Central memory CD4-positive, alpha-beta T cell (primary cell): ENCODE results near the gene SLC43A2.
A peak's percentile ranks its signal among the peaks of the same experiment; 100 is the strongest.
"Not testable (repeated sequence)": the region's sequence is repeated elsewhere in the genome, so short reads cannot be mapped to it uniquely, and the experiment has no call there.

Experiments
- DNase-seq: peaks from one replicate; pipeline ENCODE4 v3.0.0; 2022

The SLC43A2 gene

DNA sequence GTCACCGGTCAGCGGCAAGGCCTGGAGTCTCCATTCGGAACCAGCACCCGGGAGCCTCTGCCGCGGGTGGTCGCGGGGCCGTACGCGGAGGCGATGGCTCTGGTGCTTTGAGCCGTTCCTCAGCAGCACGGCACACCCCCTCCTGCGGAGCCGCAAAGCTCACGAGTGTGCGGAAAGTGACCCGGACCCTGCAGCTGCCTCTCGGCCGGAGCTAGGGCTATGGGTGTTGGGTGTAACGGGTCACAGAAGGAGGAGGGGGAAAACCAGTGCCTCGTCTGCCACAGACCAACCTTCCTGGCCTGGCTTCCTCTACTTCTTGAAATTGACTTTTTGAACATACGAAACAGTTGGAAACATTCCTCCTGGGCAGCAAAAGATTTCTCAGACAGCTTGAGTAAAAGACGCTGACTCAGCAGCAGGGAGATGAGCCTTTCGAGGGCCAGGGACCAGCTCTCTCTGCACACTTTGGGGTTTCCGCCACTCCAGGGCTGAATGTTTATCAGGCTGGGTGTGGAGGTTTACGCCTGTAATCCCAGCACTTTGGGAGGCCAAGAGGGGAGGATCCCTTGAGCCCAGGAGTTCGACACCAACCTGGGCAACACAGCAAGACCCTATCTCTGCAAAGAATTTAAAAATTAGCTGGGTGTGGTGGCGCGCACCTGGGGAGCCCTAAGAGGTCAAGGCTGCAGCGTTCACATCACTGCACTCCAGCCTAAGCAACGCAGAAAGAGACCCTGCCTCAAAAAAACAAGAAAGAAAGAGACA lies 39.6 kb downstream of the SLC43A2 start:
- no peak for DNase-seq

DNA sequence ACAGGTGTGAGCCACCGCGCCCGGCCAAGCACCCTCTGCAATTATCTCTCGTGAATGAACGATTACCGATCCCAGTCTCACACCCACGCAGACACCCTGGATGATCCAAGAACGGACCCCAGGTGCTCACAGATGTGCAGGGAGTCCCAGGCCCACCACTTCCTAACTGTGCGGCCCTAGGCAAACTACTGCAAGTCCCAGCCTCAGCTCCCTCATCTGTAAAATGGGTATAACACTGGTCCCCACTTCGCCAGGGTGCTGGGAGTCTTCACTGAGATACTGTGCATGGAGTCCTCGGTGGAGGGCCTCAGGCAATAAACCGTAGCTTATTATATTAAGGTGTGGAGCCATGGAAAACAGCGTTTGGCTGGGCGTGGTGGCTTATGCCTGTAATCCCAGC lies 44.5 kb downstream of the SLC43A2 start:
- DNase-seq, result no peak

DNA sequence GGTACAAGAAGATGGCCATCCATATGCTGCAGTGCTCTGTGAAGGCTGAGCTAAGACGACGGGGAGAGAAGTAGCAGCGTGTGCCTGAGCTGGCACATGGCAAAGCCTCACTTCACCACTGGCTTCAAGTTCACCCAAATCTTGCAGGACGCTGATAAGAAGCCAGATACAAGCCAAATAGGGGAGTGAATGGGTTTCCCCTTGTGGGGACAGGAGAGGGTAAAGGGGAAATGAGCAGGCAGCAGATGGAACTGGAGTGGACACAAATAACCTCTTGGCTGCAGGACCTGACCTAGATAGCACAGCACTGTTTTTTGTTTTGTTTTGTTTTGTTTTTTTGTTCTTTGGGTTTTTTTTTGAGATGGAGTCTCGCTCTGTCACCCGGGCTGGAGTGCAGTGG lies 45.1 kb downstream of the SLC43A2 start:
- DNase-seq, result no peak

DNA sequence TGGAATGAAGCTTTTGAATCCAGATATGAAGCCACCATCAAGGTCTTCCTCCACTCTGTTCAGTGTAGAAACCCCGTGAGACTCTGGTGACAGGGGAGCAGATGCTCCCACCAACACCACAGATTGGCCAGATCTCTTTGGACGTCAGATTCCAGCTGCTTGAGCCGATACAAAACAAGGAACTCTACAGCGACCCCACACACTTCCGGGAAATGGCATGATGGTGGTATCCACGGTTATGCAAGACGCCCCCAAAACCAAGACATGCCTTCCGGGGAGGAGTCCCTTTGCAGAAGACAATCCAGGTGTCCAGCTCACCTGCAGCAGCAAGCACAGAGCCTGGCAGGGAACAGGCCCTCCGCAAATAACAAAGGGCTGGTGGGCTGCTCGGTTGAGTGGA lies 46.3 kb downstream of the SLC43A2 start:
- no peak for DNase-seq

DNA sequence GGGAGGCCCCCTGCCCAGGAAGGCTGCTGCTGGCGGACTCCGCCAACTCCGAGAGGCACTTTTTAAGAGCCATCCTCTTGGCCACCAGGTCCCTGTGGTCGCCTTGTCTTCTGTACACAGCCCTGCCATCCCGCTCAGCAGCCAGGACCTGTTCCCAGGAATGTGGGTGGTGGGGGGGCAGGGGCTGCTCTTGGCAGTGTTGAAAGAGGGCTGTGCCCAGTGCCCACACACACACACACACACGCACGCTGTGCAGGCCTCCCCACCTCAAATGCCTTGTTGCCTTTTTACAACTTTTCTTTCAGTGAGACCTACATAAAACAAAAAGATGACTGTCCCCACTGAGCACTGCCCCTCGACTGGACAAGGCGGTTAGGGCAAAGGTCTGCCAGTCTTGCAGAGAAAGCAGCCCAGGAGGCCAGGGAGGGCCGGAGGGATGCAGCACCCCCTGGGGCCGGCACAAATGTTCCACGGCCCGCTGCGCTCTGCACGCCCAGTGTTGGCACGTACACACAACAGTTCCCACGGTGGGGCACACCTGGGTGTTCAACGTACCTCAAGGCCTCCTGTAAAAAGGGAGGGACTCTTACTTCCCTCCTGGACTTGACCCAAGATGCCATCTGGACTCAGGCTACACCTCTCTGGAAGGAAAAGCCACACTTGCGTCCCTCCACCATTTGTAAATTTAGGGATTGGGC lies 47.5 kb downstream of the SLC43A2 start:
- no peak for DNase-seq

DNA sequence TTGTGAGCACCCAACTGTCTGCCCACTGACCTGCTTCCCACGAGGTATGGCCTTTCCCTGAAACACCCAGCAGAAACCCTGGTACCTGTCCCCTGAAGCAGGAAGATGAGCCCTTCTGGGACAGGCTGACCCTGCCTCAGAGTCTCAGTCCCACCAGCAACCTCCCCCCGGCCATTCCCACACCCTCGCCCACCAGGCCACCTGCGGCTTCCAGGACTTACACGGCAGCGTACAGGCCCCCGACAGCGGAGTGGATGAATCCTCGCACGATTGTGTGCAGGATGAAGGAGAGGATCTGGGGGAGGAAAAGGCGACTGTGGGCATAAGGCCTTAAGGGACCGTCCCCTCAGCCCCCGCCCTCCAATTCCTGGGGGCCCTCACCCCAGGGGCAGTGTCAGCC lies 50.6 kb downstream of the SLC43A2 start:
- no peak for DNase-seq

DNA sequence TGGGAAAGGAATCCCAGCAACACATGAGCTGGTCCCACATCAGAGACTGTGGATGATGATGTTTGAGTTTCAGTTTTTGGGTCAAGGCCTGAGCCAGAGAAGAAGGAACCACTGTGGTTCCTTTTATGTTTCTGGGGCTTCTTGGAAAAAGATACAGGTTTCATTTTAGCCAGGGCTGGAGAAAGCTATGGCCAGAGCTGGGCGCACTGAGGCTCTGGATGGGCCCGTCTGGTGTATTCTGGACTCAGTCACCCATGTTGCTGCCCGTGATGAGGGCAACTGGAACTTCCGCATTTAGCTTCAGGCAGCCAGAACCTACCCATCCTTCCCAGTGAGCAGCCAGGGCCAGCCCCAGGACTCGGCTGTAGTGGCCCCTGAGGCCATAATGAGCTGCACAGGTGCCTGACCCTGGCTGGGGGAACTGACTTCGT lies 51.0 kb downstream of the SLC43A2 start:
- DNase-seq, result no peak

DNA sequence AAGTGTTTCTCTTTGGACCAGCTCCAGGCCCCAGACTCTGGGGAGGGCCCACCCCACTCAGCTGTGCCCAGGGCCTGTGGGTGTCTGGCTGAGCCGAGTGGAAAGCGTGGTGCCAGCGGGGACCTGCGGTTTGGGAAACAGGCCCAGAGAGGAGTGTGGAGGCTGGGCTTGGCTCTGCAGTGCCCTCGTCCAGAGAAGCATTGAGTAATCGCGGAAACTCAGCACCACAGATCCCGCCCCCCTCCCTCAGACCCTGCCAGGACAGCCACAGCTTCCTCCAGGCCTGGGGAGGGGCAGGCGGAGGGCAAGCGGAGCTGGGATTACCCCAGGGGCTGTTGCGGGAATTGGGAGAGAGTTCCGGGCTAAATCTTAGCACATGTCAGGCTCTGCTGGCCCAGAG lies 51.5 kb downstream of the SLC43A2 start:
- no peak for DNase-seq

DNA sequence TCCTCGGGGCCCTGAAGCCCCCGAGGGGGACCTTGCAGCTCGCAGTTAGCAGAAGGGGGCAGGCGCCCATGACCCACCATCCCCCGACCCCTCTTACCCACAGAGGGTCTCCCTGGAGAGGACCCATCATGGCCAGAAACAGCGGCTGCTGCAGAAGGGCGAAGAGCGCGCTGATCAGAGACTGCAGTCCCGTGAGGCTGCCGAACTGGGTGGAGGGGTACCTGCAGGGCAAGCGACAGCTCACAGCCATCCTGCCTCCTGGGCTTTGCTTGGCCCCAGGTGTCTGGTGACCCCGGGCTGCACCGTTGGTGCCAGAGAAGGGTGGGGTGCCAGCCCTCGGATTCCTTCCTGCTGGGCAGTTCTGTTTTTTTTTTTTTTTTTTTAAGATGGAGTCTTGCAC lies 52.1 kb downstream of the SLC43A2 start:
- no peak for DNase-seq

DNA sequence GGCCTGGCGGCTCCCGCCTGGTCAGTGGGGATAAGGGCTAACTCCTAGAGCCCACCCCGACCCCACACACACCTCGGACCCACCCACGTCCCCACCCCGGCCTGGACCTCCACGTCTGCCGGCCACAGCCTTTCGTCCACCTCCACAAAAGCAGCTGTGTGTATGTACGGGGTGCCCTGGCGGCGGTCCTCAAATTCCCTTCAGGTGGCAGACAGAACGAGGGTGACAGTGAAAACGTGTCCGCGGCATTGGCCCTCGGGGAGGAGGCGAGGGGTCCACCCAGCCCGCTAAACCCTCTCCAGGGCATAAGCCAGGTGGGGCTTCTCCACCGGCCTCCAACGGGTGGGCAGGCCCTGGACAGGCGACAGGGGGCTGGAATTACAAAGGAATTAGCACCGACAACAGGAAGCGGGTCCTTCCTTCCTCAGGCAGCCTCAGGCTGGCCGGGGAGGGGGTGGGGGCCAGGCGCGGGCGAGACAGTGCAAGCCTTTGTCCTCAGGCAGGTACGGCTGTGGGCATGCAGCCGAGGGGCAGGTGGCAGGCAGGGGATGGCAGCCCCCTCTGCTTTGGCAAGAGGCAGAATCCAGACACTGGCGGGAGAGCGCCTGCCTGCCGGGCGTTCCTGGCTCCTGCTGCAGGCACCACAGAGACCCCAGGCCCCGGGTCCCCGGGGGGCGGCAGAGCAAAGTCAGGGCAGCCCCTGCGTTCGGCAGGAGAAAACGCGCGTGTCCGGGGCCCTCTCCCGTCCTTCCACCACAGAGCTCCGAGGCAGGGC lies 53.8 kb downstream of the SLC43A2 start:
- no peak for DNase-seq

DNA sequence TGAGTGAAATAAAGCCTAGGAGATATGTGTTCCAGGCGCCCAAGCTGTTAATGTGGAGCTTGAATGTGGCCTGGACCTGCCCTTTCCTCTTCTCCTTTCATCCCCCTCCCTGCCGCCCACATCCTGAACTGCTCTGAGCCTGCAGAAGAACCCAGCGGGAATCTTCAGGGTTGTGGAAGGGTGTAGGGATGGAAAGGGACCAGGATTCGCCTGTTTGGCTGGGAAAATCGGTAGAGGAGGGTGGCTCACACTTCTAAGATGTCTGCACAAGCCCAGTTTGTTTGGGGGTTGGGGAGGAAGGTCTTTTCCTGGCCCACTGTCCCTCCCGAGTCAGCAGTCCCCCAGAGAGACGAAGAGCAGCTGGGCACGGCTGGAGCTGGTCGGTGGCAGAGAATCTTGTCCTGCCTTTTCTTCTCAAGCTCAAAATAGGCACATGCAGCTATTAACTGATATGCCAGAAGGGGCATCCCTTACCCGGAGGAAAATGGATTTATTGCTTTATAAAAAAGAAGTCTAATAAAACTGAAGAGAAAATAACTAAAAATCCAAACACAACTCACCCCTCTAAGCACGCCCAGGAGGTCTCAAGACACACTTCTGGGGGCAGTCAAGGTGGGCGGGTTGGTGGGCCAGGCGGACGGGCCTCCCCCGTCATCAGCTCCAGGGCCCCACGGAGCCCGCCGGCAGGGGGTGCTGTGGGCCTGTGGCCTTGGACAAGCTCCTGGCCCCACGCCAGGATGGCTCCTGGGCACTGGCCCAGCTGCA lies 54.5 kb downstream of the SLC43A2 start:
- peak; percentile 26 for DNase-seq

DNA sequence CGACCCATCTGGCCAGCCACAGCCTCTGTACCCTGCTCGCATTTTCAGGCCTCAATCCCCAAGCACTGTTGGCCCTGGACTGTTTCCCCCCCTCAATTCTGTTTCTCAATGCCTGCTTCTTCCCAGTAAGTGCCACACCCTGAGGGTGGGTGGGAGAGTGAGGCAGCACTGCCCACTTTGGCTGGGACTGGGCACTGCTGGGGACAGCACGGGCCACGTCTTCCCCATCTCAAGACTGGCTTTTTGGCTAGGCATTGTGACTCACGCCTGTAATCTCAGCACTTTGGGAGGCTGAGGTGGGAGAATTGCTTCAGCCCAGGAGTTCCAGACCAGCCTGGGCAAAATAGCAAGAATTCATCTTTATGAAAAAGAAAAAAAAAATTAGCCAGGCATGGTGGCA lies 56.0 kb downstream of the SLC43A2 start:
- DNase-seq, result not testable (repeated sequence)

DNA sequence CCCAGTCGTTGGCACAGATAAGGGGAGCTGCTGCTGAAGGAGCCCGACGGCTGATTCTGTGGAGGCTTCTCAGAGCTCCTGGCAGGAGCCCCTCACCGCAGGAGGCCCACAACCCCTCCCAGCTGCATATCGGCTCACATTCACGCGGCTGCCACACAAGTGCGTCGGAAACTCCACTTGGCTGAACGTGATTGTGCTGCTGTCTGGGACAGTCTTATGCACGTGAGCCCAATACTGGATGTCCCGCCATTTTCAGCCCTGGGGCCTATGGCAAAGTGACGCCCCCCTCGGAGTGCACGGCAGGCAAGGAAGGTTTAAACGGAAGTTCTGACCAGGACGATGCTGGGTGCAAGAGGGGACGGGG lies 57.3 kb downstream of the SLC43A2 start:
- no peak for DNase-seq

DNA sequence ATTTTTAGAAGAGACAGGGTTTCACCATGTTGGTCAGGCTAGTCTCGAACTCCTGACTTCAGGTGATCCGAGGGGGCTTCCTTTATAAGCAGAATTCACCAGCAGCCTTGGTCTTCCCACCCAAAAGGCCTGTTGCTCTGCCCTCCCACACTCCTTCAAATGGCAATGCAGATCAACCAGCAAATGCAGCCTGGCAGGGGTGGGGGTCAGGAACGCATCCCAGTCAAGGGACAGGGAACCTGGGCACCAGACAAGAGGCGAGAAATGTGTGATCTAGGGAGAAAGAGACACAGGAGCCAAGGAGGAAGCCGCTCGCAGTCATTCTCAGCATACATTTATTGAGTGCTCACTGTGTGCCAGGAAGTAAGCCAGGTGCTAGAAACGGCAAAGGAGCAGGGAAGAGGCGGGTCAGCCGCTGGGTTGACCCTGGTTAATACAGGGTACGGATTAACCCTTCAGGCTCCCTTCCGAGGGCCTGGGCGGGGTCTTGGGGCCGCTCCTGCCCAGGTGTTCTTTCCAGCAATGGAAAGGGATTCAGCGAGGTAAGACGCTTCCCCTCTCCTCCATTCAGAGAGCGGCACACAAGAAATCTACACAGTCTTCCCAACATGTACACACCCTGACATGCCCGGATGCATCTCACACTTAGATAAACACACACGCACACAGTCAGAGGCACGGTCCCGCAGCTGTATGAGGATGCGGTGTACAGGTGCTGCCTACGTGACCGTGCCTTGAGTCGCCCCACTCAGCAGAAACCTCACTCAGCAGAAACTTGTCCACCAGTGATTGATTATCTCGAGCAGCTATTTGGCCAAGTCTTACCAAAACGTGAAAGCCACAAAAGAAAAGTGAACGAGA lies 59.5 kb downstream of the SLC43A2 start:
- DNase-seq, result no peak

DNA sequence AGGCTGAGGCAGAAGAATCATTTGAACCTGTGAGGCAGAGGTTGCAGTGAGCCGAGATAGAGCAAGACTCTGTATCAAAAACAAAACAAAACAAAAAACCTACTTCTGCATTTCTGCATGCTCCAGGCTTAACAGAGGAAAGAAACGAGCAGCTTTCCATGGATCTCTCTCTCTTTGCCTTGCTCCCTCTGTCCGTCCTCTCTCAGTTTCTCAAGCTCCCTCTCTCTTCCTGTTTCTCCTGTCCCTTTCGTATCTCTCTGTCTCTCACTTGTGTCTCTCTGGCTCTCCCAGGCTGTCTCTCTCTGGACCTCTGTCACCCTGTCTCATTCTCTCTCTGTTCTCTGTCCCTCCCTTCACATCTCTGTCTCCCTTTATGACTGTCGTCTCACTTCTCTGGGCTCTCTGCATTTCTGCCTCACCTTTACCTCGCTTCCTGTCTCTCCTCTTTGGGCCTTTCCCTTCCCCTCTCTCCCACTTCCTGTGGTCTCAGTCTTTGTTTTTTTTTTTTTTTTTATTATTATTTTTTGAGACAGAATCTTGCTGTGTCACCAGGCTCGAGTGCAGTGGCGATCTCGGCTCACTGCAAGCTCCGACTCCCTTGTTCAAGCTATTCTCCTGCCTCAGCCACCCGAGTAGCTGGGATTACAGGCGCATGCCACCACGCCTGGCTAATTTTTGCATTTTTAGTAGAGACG lies 62.0 kb downstream of the SLC43A2 start:
- DNase-seq, result peak; percentile 46

DNA sequence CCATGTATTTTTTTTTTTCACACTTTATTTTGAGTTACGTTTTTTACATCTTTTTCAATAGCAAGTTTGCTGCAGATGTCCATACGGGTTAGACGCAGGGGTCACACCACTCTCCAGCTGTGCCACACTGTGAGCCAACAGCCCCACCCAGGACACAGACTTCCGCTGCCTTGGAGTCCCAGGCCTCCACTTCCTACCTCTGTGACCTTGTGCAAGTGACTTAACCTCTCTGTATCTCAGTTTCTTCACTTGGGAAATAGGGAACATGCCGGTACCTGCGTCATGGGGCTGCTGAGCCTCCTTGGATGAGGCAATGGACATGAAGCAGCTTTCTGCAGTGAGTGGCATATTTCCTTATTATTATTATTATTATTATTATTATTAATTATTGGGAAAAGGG lies 62.8 kb downstream of the SLC43A2 start:
- DNase-seq, result no peak

DNA sequence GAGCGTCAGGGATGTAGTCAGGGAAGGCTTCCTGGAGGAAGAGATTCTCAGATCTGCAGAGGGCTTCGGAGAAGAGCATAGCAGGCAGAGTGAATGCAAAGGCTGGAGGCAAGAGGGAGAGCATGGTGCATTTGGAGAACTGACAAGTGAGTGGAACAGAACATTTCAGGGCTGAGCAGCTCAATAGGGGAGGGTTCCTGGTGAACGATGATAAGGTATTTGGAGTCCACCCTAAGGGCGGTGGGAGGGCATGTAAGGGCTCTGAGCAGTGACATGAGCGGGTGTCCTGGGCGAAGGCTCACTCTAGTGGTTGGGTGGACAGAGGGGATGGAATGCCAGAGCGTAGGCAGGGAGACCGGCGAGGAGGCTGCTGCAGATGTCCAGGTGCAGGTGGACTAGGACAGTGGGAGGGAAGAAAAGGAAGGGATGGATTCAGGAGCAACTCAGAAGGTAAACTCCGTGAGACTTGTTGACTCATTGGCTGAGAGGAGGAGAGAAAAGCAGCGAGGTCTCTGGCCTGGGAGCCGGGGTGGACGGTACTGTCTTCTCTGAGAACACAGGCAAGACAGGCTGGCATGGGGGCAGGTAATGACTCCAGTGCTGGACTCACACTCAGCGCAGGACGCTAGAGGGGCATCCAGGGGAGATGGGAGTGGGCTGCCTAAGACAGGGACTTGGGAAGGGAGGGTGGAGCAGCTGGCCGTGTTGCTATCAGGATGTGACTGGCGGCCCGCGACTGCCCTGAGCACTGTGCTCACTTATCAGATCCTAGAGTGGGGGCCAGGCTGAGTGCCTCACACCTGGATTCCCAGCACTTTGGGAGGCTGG lies 64.6 kb downstream of the SLC43A2 start:
- no peak for DNase-seq

DNA sequence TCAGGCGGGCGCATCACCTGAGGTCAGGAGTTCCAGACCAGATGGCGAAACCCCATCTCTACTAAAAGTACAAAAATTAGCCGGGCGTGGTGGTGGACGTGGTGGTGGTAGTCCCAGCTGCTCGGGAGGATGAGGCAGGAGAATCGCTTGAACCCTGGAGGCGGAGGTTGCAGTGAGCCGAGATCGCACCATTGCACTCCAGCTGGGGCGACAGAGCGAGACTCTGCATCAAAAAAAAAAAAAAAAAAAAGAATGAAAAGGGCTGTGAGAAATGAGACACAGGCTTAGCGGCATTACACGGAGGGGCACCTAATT lies 65.2 kb downstream of the SLC43A2 start:
- not testable (repeated sequence) for DNase-seq

DNA sequence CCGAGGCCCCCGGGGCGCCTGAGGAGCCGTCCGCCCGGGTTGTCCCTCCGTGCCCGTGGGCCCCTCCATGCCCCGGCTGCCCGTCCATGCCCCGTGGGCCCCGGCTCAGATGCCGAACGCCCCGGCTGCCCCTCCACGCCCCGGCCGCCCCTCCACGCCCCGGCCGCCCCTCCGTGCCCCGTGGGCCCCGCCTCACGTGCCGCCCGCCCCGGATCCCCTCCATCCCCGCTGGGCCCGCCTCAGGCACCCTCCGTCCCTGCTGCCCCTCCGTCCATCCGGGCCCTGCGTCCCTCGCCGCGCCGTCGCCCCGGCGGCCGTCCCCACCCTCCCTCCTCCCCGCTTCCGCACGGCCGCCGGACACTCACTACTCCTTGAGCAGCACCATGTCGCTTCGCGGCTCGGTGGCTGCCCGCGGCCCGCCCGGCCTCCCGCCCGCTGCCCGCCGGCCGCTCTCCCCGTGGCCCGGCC lies 66.4 kb downstream of the SLC43A2 start:
- DNase-seq, result no peak

DNA sequence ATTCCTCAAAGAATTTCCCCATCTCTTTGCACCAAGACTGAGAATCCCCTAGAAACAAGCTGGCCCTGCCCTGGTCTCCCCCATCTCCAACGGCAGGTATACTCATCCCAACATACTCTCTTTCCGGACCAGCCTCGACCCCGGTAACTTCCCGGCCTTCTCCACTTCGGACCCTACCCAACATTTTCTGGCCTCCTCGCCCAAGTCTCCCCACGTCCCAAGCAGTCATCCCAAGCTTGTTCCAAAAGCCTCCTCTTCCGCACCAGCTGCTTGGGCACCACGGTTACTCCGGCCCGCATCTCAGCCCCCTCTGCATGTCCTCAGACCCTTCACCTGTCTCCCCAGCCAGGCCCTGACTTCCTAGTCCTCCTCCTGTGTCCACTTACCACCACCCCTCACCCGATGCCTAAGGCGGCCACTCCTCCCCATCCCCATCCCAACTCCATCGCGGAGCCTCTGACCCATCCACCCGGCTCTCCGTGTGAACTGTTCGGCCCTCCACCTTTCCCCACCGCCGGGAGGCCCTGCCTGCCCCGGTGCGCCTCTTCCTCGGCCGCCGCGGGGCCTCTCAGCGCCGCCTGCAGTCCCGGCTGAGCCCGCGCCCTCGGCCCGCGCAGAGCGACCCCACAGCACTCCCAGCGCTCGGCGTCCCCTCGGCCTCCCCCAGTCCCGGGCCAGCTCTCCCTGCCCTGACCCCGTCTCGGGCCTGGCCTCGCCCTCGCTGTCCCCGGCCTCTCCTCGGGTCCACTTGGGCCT lies 67.0 kb downstream of the SLC43A2 start:
- peak; percentile 28 for DNase-seq
